ENCODE results near the gene GIPC3. TPM values are rescaled to one million over a fixed set of nuclear protein-coding genes. Genes with fewer than 3 reads are reported as not detected.

The GIPC3 gene
- total RNA-seq, 1 donor from 2014 or later: 6.1 TPM

DNA sequence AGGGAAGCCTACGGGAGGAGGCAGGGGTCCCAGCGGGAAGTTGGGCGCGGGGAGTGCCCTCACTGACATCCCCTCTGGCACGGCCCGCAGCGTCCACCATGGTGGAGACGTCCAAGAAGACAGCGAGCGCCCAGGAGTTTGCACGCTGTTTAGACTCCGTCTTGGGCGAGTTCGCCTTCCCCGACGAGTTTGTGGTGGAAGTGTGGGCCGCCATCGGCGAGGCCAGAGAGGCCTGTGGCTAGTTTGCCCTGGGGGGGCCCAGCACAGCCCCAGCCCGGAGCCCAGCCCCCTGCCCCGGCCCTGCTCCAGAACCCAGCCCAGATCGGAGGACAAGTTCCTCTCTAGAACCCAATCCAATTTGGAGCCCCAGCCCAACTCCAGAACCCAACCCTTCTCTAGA is 4.7 kb downstream of the GIPC3 start:
- H3K9me3 ChIP-seq: no peaks in the 10 kb centered on the region
- no peak overlapping the region for H3K27ac ChIP-seq
- H3K4me1 ChIP-seq: peaks cover 7 to 11% of the 10 kb centered on the region in 2 donors
- intact Hi-C loops (cut with DNase I): loop anchor here (2.0 kb wide), 1 partner anchor 17 kb away; the partner anchor contains the start of gene TBXA2R
- no peak for DNase-seq (ENCODE audit: low spot score in 2 of 2)
- H3K4me3 ChIP-seq: no peak overlapping the region
- H3K27me3 ChIP-seq: no peaks in the 10 kb centered on the region
- TF ChIP-seq, protein P1, sequence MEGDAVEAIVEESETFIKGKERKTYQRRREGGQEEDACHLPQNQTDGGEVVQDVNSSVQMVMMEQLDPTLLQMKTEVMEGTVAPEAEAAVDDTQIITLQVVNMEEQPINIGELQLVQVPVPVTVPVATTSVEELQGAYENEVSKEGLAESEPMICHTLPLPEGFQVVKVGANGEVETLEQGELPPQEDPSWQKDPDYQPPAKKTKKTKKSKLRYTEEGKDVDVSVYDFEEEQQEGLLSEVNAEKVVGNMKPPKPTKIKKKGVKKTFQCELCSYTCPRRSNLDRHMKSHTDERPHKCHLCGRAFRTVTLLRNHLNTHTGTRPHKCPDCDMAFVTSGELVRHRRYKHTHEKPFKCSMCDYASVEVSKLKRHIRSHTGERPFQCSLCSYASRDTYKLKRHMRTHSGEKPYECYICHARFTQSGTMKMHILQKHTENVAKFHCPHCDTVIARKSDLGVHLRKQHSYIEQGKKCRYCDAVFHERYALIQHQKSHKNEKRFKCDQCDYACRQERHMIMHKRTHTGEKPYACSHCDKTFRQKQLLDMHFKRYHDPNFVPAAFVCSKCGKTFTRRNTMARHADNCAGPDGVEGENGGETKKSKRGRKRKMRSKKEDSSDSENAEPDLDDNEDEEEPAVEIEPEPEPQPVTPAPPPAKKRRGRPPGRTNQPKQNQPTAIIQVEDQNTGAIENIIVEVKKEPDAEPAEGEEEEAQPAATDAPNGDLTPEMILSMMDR (IDR thresholded peaks at IDR 0.05): no peak
- H3K36me3 ChIP-seq: peaks cover 15 to 26% of the 10 kb centered on the region in 2 donors

DNA sequence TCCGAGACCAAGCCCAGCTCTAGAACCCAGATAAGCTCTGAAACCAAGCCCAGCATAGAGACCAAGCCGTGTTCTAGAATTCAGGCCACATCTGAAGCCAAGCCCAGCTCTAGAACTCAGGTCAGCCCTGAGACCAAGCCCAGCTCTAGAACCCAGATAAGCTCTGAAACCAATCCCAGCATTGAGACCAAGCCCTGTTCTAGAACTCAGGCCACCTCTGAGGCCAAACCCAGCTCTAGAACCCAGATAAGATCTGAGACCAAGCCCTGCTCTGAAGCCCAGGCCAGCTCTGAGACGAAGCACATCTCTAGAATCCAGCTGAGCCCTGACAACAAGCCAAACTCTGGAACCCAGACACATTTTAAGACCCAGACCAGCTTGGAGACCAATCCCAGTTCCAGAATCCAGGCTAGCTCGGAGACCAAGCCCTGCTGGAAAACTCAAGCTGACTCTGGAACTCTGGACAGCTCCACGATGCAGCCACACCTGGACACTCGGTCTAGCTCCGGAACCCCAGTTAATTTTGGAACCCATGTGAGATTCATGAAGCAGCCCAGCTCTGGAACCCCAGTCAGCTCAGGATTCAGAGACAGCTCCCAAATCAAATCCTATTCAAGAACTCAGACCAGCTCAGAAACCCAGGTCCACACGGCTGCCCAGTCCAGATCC is 5.8 kb downstream of the GIPC3 start:
- no peaks in the 10 kb centered on the region for H3K27me3 ChIP-seq
- H3K4me3 ChIP-seq: no peak overlapping the region
- H3K27ac ChIP-seq: peak overlapping the region; percentile 10 to 76
- TF ChIP-seq, protein P1 (IDR thresholded peaks at IDR 0.05): no peak
- DNase-seq (ENCODE audit: low spot score in 2 of 2): no peak
- H3K36me3 ChIP-seq: peaks cover 27 to 38% of the 10 kb centered on the region in 2 donors
- intact Hi-C loops (cut with DNase I): no loop called here
- H3K4me1 ChIP-seq: peaks cover 0 to 2% of the 10 kb centered on the region in 2 donors
- H3K9me3 ChIP-seq: no peaks in the 10 kb centered on the region

DNA sequence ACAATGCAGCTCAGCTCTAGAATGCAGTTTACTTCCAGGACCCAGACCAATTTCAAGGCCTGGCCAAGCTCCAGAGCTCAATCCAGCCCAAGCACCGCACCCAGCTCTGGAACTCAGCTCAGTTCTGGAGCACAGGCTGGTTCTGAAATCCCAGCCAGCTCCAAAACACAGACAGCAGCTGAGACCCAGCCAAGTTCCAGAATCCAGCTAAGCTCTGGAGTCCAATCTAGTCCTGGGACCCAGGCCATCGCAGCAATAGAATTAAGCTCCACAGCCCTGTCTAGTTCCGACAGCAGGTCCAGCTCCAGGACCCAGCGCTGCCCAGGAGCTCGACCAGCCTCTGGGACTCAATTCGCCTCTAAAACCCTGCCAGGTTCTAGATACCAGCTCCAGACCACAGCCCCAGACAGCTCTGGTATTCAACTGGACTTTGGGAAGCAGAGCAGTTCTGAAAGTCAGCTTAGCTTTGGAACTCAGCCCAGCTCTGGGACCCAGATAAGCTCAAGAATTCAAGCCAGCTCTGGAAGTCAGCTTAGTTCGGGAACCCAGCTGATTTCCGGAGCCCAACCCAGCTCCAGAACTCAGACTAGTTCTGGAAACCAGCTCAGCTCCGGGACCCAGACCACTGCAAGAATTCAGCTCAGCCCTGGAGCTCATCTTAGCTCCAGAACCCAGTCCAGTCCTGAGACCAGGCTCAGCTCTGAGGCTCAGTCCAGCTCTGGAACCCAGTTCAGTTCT is 6.8 kb downstream of the GIPC3 start:
- intact Hi-C loops (cut with DNase I): no loop called here
- Histone ChIP-seq H3K27ac (peak overlapping the region; percentile 67 to 76), H3K4me3 (no peak overlapping the region), H3K36me3 (peaks cover 33 to 43% of the 10 kb centered on the region in 2 donors), H3K4me1 (no peaks in the 10 kb centered on the region), H3K9me3 (no peaks in the 10 kb centered on the region), H3K27me3 (no peaks in the 10 kb centered on the region)
- TF ChIP-seq, protein P1 (IDR thresholded peaks at IDR 0.05): no peak
- no peak for DNase-seq (ENCODE audit: low spot score in 2 of 2)

DNA sequence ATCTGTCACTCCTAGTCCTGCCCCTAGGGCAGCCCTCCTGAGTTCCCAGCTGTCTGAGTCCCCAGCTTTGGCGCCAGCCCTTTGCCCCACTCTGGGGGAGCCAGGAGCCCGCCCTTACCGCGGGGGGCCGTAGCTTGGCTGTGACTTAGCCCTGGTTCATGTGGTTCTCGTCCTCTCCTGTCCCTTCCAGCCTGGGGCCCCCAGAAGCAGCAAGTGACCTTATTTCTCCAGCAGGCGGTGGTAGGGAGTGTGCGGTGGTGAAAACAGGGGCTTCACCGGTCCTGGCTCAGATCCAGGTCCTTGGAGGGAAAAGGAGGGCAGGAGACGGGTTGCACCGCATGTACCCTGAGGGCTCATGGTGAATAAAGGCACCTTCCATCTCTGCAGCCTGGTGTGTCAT is 7.9 kb downstream of the GIPC3 start:
- intact Hi-C loops (cut with DNase I): no loop called here
- no peaks in the 10 kb centered on the region for H3K4me1 ChIP-seq
- no peak overlapping the region for H3K4me3 ChIP-seq
- H3K27ac ChIP-seq: peak overlapping the region; percentile 67 to 76
- TF ChIP-seq, protein P1 (IDR thresholded peaks at IDR 0.05): no peak
- H3K9me3 ChIP-seq: no peaks in the 10 kb centered on the region
- H3K27me3 ChIP-seq: no peaks in the 10 kb centered on the region
- DNase-seq (ENCODE audit: low spot score in 2 of 2): no peak
- H3K36me3 ChIP-seq: peaks cover 39 to 54% of the 10 kb centered on the region in 2 donors

DNA sequence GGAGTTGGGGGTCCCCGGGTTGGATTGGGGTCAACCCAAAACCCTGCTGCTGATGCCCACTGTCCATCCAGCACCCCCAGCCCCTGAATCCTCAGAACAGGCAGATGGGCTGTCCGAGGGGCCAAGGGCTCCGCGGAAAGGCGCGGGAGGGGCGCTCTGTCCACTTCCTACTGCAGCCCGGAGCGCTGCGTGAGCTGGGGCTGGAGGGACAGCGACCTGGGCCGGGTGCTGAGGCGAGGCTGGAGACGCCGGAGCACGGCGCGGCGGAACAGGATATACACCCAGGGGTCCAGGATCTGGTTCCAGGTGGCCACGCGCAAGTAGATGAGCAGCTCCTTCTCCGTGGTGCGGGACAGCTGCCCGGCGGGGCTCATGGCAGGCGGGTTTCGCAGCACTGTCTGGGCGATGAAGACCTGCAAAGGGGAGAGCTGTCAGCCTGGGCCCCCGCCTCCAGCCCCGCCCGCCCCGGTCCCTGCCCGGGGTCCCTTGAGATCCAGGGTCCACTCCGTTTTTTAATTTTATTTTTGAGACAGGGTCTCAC is 10.3 kb downstream of the GIPC3 start:
- intact Hi-C loops (cut with DNase I): no loop called here
- peaks cover 0 to 4% of the 10 kb centered on the region in 2 donors for H3K4me1 ChIP-seq
- H3K9me3 ChIP-seq: no peaks in the 10 kb centered on the region
- H3K36me3 ChIP-seq: peaks cover 60% of the 10 kb centered on the region in 2 donors
- no peaks in the 10 kb centered on the region for H3K27me3 ChIP-seq
- H3K27ac ChIP-seq: no peak overlapping the region
- no peak for DNase-seq (ENCODE audit: low spot score in 2 of 2)
- H3K4me3 ChIP-seq: no peak overlapping the region
- TF ChIP-seq, protein P1 (IDR thresholded peaks at IDR 0.05): no peak
